CD4-positive, alpha-beta T cell treated with Interferon alpha-2 for 1 hour (primary cell): Measurements from ENCODE around the gene RGS14.
"Not testable (repeated sequence)": the region's sequence is repeated elsewhere in the genome, so short reads cannot be mapped to it uniquely, and the experiment has no call there.

Experiments used
- DNase-seq, 2 donors: peaks; one replicate each; pipeline ENCODE4 v3.0.0-alpha.2; 2020 to 2022

RGS14 gene

GRCh38 chr5:177404641-177405179 is 47.0 kb downstream of the RGS14 start:
- no peak for DNase-seq

GRCh38 chr5:177405312-177405711 is 47.6 kb downstream of the RGS14 start:
- DNase-seq: no peak

GRCh38 chr5:177405805-177406204 is 48.1 kb downstream of the RGS14 start:
- peak; percentile 22 to 65 for DNase-seq

GRCh38 chr5:177409043-177409801 is 51.5 kb downstream of the RGS14 start, which contains the start of gene F12:
Gene F12, minus strand, starts transcription at chr5:177409564. Its CDS starts 37 bp downstream, at chr5:177409527.
- no peak for DNase-seq

GRCh38 chr5:177410575-177410974 is 52.9 kb downstream of the RGS14 start:
- DNase-seq: no peak

- peak in 1 of 2 donors; percentile 82 for DNase-seq
Observed at GRCh38 chr5:177412603-177413233, 55.0 kb downstream of the RGS14 start.

GRCh38 chr5:177414481-177414880 is 56.8 kb downstream of the RGS14 start:
- no peak for DNase-seq

- not testable (repeated sequence) for DNase-seq
Observed at GRCh38 chr5:177417081-177417480, 59.4 kb downstream of the RGS14 start.

- DNase-seq: no peak
Observed at GRCh38 chr5:177419046-177419445, 61.3 kb downstream of the RGS14 start.

- not testable (repeated sequence) for DNase-seq
Observed at GRCh38 chr5:177420472-177420871, 62.7 kb downstream of the RGS14 start.

- DNase-seq: no peak
Observed at GRCh38 chr5:177421062-177421798, 63.5 kb downstream of the RGS14 start.
